Measurements from ENCODE around the gene IFNL2.
"Not testable (repeated sequence)": the region's sequence is repeated elsewhere in the genome, so short reads cannot be mapped to it uniquely, and the experiment has no call there.

IFNL2 gene

GRCh38 chr19:39297931-39298634, 29.9 kb downstream of the IFNL2 start:
- DNase-seq, result peak; percentile 32

DNA sequence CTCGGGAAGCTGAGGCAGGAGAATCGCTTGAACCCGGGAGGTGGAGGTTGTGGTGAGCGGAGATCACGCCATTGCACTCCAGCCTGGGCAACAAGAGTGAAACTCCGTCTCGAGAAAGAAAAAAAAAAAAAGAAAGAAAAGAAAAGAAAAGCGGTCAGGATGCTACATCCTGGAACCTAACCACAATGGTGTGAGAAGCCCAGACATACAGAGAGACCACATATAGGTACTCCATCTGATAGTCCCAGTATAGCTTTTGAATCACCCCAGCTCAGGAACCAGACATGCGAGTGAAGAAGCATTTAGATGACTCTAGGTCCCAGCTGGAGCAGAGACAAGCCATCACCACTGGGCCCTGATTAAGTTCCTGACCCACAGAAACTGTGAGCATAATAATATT, 31.2 kb downstream of the IFNL2 start:
- DNase-seq, result no peak

DNA sequence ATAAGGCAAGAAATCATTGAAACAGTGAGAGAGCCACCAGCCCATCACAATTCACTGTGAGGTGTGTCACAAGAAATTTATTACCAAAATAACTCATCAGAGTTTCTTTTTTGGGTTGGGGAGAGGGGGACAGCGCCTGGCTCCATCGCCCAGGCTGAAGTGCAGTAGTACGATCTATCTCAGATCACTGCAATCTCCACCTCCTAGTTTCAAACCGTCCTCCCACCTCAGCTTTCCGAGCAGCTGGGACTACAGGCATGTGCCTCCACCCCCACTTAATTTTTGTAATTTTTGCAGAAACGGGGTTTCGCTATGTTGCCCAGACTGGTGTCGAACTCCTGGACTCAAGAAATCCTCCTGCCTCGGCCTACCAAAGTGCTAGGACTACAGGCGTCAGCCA, 31.6 kb downstream of the IFNL2 start:
- DNase-seq, result no peak

DNA sequence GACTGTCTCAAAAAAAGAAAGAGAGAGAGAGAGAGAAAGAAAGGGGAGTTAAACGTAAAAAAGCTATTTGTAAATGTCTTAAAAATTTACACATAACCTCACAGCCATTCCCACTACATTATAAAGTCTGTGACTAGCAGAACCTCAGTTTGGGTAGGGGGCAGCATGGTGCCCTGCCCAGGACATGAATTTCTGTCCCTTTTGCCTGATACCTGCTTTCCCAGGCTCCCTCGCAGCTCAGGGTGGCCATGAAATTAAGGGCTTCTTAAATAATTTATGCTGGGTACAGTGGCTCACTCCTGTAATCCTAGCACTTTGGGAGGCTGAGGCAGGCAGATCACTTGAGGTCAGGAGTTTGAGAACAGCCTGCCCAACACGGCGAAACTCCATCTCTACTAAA, 32.8 kb downstream of the IFNL2 start:
- DNase-seq, result no peak

DNA sequence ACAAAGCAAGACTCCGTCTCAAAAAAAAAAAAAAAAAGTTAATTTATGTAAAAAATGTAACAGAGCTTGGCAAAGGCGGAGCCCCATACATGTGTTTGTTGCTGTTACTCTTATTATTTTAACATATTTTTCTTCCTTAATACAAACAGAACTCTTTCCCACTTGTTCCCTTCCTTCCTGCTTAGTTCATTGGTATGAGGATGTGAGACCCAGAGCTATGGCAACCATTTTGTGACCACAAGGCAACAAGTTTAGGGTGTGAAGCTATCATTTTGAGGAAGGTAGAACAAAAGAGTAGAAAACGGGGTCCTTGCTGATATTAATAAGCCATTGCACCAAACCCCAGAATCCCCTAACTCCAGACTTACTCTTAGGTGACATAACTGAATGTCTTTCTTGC, 33.4 kb downstream of the IFNL2 start:
- no peak for DNase-seq

GRCh38 chr19:39303373-39304184, 35.4 kb downstream of the IFNL2 start:
- no peak for DNase-seq

- DNase-seq, result no peak
These were observed 36.0 kb downstream of the IFNL2 start for GRCh38 chr19:39304185-39304513.

DNA sequence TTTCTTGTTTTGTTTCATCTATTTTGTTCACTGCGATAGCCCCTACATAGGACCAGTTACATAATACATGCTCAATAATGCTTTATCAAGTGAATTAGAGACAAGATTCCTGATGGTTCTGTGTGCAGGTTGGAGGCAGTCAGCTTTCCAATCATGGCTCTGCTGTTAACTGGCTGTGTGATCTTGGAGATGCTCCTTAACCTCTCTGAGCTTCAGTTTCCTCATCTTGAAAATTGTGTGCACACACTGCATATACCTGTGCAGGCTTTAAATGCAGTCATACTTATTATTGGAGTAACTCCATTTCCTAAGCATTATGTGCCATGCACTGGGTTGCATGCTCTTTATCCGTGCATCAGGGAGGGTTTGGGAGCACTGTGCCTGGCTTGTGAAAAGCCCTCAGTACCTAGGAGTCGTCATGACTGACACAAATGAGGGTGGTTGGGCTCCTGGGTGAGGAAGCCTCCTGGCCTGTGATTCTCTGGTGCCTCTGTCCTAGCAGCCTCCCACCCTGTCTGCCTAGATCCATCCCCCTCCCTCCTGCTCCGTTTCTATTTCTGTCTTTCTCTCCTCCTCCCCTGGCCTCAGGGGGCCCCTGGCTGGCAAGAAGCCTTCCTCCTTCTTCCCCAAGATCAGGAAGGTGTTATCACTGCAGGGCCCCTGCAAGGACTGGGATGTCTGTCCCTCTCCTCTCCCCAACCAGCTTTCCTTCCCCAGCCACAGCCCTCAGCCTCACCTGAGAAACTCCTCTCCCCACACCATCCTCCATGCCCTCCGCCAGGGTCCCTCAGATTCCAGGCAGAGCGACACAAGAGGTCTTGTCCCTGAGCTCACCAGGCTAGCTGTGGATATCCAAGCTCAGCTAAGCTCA, 36.7 kb downstream of the IFNL2 start:
- no peak for DNase-seq

DNA sequence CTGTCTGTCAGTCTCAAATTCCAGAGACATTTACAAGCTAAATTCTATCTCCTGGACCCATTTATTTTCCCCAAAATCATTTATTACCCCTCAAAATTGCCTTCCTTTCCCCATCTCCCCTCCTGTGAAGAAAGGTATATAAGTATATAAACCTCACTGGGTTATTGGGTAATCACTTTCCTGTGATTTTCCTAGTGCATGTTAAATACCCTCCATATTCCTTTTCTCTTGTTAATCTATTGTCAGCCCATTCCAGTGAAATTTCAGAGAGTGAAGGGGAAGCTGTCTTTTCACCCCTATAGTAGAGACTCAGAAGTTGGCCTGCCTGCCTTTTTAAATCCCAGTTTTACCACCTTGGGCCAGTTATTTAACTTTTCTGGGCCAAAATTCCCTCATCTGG, 37.9 kb downstream of the IFNL2 start:
- DNase-seq, result no peak

DNA sequence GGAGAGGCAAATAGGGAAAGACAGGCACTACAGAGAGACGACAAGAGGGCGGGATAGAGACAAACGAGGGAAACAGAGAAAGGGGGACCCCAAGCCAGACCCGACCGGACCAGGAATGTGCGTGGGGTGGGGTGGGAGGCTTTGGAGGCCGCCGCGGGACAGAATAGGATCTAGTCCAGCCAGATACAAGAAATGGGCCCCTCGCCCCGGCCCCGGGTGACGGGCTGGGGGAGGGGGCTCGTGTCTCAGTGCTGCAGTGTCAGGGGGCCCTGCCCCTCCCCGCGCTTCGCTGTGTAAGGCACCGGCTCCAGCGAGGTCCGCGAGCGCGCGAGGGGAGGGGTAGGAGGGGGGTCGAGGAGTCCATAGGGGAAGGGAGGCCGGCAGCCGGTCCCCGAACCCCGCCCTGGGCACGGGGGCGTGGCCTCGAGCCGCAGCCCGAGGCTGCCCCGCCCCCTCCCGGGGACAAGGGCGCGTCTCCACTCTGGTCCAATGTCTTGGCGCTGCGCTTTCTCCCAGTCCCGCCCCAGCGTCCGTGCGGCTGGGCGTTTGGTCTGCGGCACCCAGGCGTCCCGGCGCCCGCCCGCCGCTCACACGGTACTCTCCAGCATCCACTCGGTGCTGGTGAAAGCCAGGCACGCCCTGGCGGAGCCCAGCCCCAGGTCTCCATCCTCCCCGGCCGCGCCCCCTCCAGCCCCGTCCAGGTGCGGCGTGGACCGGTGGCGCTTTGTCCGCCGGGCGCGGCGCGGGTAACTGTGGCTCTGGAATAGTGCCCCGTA, 39.0 kb downstream of the IFNL2 start:
- DNase-seq, result no peak

DNA sequence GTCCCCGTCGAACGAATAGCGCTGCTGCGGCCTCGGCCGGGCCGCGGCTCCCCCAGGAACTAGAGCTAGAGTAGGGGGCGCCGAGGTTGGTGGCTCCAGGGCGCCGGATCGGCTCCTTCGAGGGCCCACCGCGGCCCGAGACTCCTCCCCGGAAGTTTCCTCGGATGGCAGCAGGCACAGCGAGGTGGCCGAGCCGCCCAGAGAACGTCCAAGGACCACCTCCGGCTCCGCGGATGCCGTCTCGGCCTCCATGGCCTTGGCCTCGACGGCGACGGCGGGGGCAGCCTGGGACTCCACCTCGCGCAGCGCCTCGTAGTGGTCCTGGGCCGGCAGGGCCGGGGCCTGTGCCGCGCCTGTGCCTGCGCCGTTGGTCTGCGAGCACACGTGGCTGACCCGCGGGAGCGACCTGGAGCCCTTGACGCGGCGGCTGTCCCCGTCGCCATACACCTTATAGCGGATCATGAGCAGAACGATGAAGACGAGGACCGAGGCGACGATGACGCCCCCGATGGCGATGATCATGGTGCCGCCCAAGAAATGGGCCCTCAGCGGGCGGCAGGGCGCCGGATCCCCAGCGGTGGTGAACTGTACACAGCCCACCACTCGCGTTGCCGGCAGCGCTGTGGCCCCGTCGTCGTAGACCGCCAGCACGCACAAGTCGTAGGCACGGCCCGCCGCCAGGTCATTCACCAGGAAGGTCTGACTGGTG, 39.8 kb downstream of the IFNL2 start:
- DNase-seq, result no peak

DNA sequence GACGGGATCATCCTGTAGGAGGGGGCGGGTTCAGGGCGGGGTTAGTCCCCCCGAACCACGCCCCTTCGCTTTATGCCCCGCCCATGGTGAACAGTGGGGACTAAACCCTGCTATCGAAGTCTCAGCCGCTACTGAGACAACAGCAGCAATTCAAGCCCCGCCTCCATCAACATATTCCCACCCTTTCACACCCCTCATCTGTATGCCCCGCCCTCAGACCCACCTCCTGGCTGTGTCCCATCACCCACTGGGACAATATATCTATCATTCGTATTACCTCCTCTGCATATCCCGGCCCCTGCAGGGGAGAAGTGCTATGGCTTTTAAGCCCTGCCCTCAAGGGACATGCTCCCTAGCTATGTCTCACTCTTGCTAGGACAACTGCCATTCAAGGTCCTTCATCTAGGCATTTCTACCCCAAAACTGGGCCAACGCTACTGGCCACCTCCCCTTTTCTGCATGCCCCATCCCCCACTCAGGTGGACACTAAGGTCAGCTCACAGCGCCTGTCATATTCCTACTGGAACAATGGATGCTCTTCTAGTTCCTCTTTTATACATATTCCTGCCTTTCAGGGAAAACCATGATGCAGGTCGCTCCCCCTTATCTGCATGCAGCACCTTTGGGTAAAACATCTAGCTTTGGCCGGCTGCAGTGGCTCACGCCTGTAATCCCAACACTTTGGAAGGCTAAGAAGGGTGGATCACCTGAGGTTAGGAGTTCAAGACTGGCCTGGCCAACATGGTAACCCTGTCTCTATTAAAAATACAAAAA, 40.5 kb downstream of the IFNL2 start:
- DNase-seq, result no peak

DNA sequence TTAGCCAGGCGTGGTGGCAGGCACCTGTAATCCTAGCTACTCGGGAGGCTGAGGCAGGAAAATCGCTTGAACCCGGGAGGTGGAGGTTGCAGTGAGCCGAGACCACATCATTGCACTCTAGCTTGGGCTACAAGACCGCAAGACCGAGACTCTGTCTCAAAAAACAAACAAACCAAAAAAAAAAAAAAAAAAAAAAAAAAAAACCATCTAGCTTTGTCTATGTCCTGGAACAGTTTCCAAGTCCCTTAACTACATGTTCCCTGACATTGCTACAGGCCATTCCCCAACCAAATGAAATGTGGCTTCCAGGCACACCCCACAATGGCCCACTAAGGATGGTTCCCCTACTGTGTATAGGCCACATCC, 41.1 kb downstream of the IFNL2 start:
- not testable (repeated sequence) for DNase-seq

DNA sequence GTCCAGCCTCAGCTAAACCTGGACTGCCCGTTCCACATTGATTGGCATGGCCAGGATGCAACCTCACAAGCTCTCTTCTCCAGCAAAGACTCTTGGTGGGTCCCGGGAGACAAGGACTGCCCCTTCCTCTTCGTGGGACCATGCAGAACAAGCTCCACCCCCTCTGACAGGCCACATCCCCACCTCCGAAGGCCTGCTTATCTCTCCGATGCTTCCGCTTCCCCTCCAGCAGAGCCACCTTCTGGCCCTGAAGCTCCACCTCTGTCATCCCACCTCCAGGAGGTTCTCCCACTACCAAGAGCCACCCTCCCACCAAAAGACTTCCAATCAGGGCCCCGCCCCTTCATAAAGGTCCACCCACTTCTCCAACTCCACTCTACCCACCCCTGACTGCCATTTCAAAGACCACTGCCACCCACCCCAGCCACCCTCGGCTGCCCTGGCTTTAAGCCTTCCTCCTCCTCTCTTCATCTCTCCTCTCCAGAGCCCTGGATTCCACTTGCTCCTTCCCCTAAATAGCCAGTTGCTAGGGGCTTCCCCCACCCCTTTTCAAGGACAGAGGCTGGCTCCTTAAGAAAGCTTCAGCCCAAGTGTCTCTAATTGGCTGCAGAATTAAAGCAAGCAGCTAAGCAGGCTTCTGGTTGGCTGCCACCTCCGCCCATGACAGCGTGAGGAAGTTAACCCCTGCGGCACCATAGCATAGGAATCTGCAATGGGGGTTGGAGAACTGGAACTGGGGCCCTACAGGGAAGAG, 42.5 kb downstream of the IFNL2 start:
- no peak for DNase-seq

GRCh38 chr19:39314016-39314728, 46.0 kb downstream of the IFNL2 start:
- DNase-seq, result no peak

DNA sequence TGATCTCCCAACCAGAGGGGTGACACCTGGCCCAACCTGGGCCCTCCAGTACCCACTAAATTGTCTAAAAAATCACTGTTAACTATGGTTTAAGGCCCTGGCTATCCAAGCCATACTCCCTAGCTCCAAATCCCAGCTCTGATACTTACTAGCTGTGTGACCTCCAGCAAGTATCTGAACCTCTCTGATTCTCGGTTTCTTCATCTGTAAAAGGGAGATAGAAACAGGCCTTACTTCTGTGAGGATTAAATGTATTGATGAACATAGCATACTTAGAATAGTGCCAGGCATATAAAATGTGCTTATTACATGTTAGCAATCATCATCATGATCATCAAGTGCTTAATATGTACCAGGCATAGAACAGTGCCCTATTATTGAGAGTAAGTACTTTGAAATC, 47.7 kb downstream of the IFNL2 start:
- no peak for DNase-seq

DNA sequence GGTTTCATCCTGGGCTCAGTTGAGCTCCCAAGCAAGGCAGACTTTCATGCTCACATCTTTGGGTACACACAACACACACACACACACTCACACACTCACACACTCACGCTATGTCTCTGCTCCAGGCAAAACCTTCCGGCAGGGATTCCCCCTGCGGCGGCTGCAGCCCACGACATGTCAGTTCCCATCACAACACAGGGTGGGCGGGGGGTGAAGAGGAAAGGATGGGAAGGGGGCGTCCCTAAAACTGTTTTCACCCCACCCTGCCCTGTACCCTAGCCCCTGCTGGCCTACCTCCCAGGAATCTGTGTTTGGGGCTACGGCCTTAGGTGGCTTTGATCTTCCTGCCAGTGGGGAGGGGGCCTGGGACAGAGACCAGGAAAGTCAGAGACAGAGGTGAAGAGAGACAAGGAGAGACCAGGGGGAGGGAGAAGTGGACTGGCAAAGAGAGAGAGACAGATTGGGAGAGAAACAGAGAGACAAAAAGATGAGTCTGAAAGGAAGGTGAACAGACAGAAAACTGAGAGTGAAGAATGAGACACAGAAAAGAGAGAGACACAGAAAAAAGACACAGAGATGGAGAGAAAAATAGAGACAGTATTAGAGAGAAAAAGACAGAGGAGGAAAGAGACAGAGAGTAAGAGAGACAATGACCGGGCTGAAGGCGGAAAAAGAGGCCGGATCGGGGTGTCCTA, 48.6 kb downstream of the IFNL2 start:
- DNase-seq, result no peak

DNA sequence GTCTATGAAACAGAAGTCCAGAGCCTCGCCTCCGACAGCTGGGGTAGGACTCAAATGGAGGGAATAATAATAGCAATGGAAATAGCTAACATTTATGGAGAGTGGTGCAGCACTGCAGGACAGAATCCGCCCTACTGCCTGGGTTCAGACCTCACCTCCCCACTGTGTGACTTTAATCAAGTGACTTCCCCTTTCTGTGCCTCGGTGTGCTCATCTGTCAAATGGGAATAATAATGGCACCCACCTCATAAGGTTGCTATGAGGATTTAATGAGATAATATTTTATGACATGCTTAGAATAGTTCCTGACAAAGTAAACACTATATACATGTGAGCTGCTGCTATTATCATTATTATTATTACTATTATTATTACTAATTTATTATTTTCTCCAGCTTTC, 49.3 kb downstream of the IFNL2 start:
- no peak for DNase-seq

DNA sequence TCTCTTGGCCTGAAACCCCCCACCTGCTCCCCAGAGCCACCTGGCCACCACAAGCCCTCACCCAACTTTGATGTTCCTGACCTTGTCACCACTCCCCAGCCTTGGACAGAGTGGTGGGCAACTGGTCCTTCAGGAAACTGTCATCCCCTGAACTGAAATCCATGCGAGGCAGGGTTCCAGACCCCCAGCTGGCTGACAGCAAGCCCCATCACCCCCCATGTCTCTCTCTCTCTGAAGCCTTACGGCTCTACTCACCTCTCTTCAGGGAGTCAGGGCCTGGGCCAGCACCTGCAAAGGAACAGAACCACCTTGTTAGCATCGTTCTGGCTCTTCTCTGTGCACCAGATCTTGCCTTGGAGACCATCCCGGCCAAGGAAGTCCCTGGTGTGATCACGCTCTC, 49.9 kb downstream of the IFNL2 start:
- no peak for DNase-seq

All from stimulated activated CD4-positive, alpha-beta T cell treated with anti-CD3 and anti-CD28 coated beads, Interleukin-15, amount 100 ng/mL, for 24 hours (primary cell).